ENCODE measurements around the gene LMNTD1.
A peak's percentile ranks its signal among the peaks of the same experiment; 100 is the strongest.

LMNTD1 gene

GRCh38 chr12:25449007-25449406 is 104.1 kb downstream of the LMNTD1 start:
- no peak for TF ChIP-seq ZFX (IDR thresholded peaks at IDR 0.05)
- H3K27ac ChIP-seq = no peak overlapping the region

GRCh38 chr12:25447046-25447445 is 106.0 kb downstream of the LMNTD1 start:
- TF ChIP-seq ZFX (IDR thresholded peaks at IDR 0.05) = no peak
- TF ChIP-seq CTCF (conservative IDR thresholded peaks at IDR 0.05) = no peak

GRCh38 chr12:25438638-25439037 is 114.4 kb downstream of the LMNTD1 start:
- no peak overlapping the region for H3K27ac ChIP-seq
- no peak for TF ChIP-seq ZFX (IDR thresholded peaks at IDR 0.05)
- no peak for TF ChIP-seq CTCF (conservative IDR thresholded peaks at IDR 0.05)

More at GRCh38 chr12:25447046-25447445, 106.0 kb downstream of the LMNTD1 start:
- no peak overlapping the region for H3K27ac ChIP-seq

DNA sequence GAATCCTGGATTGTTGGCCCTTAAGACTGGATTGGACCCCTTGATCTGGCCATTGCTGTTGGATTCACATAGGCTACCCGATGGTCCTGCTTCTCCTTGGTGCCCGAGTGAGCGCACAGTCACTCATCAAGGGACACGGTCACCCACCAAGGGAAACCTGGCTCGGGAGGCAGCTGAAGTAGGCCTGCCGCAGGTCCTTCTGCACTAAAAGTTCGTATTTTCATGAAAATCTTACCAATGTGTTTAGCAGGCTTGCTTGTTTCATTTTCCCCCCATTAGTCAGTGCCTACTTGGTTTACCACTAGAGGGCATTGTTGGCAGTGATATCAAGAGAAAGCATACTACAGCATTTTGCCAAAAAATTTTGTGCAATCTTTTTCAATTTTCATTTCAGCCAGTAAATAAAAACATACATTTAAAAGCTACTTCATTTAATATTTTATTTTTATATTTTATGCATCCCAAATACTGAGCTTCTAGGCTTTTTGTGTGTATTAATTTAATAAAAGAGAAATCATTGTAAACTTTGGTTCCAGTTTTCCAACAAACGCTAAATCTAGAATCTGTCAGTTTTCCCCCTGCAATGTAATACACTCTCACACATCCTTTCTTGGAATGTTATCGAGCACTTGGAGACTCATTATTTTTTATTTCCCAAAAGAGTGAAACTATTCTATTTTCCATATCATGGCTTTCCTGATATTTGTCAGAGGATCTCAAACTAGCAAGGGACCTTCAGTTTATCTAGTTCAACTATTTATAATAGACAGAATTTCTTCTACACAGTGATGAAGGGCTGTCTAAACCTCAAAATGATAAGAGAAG is 116.7 kb downstream of the LMNTD1 start:
- 0 out of 2 replicates have a peak overlapping the region, but pooled peaks have one; percentile 16 for H3K27ac ChIP-seq
- TF ChIP-seq CTCF (conservative IDR thresholded peaks at IDR 0.05) (peak; percentile 90), ZFX (IDR thresholded peaks at IDR 0.05) (no peak)

- H3K27ac ChIP-seq = no peak overlapping the region
- TF ChIP-seq ZFX (IDR thresholded peaks at IDR 0.05) = no peak
- TF ChIP-seq CTCF (conservative IDR thresholded peaks at IDR 0.05) = no peak
Observed at GRCh38 chr12:25435431-25435830, 117.7 kb downstream of the LMNTD1 start.

DNA sequence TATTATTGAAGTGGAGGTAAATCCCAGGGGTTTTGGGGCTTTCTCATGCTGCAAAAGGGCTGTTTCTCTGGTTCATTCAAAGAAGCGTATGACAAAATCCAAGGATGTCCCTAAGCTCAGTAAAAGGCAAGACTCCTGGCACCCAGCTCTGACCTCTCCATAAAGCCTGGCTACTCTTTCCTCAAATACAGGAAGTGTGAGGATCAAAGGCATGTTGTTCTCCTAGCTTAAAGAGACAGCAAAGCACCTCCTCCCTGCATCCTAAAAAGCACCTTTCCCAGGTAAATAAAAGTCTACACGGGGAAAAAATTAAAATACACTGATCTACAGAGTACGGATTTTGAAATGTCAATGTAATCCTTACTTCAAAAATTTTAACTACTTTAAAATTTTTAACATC is 118.6 kb downstream of the LMNTD1 start:
- H3K27ac ChIP-seq = no peak overlapping the region
- TF ChIP-seq ZFX (IDR thresholded peaks at IDR 0.05) = no peak
- no peak for TF ChIP-seq CTCF (conservative IDR thresholded peaks at IDR 0.05)

DNA sequence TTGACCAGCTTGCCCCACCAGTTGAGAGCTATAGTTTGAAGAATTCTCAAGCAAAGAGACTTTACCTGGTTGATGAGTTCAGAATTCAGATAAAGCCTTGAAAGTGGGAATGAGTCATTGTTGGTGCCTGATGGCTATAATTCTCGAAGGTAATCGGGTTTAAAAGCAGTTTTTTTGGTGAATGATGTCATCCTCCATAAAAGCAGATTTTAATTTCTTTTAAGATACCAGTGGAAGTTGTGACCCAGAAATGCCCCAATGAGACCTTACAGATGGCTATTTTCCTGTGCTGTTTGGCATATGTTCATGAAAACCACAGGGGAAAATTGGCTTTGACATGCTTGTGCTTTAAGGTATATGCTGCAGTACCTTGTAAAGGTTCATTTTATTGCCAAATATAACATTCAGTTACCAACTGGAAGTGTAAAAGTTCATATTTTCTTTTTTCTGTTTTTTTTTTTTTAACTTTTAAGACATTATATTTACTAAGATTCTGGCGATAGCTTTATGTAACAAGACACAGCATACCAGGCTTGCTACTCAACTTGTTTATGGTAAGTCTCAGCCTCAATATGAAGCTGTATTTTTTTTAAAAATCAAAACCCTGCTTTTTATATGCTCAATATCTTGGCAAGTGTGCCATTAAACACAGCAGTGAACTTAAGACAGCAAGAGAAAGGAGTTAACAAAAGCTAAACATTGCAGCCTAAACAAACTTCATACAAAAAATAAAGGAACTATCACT is 119.3 kb downstream of the LMNTD1 start:
- TF ChIP-seq CTCF (conservative IDR thresholded peaks at IDR 0.05) = no peak
- no peak for TF ChIP-seq ZFX (IDR thresholded peaks at IDR 0.05)
- H3K27ac ChIP-seq = no peak overlapping the region

All from C4-2B (cell line).